Measurements from ENCODE around the gene ZNF764. TPM values are rescaled to one million over a fixed set of nuclear protein-coding genes. Genes with fewer than 3 reads are reported as not detected.
"Not testable (repeated sequence)": the region's sequence is repeated elsewhere in the genome, so short reads cannot be mapped to it uniquely, and the experiment has no call there.

The ZNF764 gene
- total RNA-seq, 4 donors from 2014 or later, result 8.3 to 12.0 (median 10.3) TPM

- intact Hi-C loops (cut with DNase I; ENCODE audit: low total_unique reads), result no loop called here
- no peak overlapping the region for H3K4me3 ChIP-seq (ENCODE audit: low read depth, poor library complexity, severe bottlenecking)
- no peak for DNase-seq (ENCODE audit: low spot score in 2 of 2)
- no peak for TF ChIP-seq POLR2A (IDR thresholded peaks at IDR 0.05)
- TF ChIP-seq, protein P1, sequence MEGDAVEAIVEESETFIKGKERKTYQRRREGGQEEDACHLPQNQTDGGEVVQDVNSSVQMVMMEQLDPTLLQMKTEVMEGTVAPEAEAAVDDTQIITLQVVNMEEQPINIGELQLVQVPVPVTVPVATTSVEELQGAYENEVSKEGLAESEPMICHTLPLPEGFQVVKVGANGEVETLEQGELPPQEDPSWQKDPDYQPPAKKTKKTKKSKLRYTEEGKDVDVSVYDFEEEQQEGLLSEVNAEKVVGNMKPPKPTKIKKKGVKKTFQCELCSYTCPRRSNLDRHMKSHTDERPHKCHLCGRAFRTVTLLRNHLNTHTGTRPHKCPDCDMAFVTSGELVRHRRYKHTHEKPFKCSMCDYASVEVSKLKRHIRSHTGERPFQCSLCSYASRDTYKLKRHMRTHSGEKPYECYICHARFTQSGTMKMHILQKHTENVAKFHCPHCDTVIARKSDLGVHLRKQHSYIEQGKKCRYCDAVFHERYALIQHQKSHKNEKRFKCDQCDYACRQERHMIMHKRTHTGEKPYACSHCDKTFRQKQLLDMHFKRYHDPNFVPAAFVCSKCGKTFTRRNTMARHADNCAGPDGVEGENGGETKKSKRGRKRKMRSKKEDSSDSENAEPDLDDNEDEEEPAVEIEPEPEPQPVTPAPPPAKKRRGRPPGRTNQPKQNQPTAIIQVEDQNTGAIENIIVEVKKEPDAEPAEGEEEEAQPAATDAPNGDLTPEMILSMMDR (IDR thresholded peaks at IDR 0.05), result no peak
- WGBS, 2 donors, result 76 to 84% methylated on average over 8 of the region's 8 CpGs
Measured at GRCh38 chr16:30548416-30549253, 9.5 kb downstream of the ZNF764 start.

DNA sequence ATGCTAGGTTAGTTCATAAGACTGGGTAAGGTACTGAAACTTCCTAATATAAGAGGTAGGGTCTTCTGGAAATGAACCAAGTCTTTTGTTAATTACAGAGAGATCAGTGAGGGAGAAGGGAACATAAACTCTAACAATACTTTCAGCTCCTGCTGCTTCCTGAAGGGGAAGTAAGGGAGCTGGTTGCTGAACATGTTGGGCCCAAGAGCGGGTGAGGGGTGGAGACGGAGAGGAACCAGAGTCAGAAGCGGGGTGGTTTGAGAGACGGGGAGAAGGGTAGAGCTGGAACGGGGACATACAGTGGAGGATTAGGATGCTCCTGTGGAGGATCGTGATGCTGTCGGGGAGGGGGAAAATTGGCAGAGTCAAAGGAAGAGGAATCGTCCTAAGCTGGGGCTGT is 12.1 kb downstream of the ZNF764 start:
- DNase-seq (ENCODE audit: low spot score in 2 of 2), result no peak
- 72 to 78% methylated on average over 8 of the region's 8 CpGs for WGBS, 2 donors
- TF ChIP-seq POLR2A (IDR thresholded peaks at IDR 0.05), result no peak
- TF ChIP-seq, protein P1 (IDR thresholded peaks at IDR 0.05), result no peak
- no peak overlapping the region for H3K4me3 ChIP-seq (ENCODE audit: low read depth, poor library complexity, severe bottlenecking)
- intact Hi-C loops (cut with DNase I; ENCODE audit: low total_unique reads), result no loop called here

DNA sequence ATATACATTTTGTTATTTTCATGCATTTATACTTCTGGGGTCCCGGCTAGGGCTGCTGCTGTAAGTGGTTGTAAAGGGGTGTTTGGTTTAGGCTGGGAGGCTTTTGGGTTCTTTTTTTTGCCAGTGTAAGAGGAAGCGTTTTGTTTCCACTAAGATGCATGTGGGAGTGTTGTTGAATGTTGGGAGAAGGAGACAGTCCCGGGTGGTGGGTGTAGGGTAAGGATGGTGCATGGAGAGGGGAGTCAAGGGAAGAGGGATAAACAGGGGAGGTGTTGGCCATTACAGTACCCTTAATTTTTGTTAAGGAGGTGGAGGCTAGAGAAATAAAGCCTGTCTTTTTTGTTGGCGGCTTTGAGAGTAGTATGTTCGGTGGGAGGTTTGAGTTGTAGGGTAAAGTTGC is 15.1 kb downstream of the ZNF764 start:
- intact Hi-C loops (cut with DNase I; ENCODE audit: low total_unique reads), result no loop called here
- TF ChIP-seq, protein P1 (IDR thresholded peaks at IDR 0.05), result no peak
- no peak for TF ChIP-seq POLR2A (IDR thresholded peaks at IDR 0.05)
- 83 to 87% methylated on average over 5 of the region's 5 CpGs for whole genome bisulfite sequencing, 2 donors
- no peak for DNase-seq (ENCODE audit: low spot score in 2 of 2)
- H3K4me3 ChIP-seq (ENCODE audit: low read depth, poor library complexity, severe bottlenecking), result no peak overlapping the region

DNA sequence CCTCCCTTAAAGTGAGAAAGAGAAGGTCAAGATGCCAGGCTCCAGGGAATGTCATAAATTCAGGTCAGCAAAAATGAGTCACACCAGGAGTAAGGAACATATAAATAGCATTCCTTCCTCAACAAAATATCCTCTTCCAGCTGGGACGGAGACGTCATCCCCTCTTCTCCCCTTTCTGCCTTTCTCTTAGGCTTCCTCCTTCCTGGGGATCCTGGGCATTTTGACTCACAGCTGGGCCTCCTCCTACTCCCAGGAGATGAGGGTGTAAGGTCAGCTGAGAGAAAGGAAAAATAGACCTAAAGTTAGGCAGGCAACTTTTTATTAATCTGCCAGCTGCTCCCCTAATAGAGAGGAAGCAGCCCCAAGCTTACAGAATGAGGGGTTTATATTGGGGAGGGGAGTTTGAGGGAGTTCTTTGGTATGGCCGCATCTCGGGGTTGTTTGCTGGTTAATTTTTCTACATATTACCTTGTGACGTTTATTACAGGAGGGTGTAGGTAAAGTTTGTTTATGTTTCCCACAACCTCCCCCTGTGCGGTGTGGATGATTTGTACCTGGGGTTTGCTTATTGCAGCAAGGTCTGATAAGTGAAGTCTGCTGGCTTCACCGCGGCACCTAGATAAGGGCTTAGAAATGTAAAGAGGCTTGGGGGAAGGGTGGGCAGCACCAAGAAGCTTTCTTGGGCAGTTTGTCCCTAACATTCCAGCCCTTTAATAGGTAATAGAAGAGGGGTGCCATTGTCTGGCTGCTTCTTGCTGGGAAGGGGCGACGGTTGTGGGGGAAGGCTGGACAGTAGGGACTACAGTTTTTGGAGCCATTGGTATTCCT is 16.5 kb downstream of the ZNF764 start:
- TF ChIP-seq, protein P1 (IDR thresholded peaks at IDR 0.05), result no peak
- TF ChIP-seq POLR2A (IDR thresholded peaks at IDR 0.05), result no peak
- intact Hi-C loops (cut with DNase I; ENCODE audit: low total_unique reads), result no loop called here
- 70 to 73% methylated on average over 10 of the region's 10 CpGs for WGBS, 2 donors
- no peak overlapping the region for H3K4me3 ChIP-seq (ENCODE audit: low read depth, poor library complexity, severe bottlenecking)
- DNase-seq (ENCODE audit: low spot score in 2 of 2), result no peak

GRCh38 chr16:30540916-30541464 is 17.2 kb downstream of the ZNF764 start:
- WGBS, 2 donors, result 81 to 86% methylated on average over 9 of the region's 9 CpGs
- H3K4me3 ChIP-seq (ENCODE audit: low read depth, poor library complexity, severe bottlenecking); DNase-seq (ENCODE audit: low spot score in 2 of 2); intact Hi-C loops (cut with DNase I; ENCODE audit: low total_unique reads): not testable (repeated sequence)

DNA sequence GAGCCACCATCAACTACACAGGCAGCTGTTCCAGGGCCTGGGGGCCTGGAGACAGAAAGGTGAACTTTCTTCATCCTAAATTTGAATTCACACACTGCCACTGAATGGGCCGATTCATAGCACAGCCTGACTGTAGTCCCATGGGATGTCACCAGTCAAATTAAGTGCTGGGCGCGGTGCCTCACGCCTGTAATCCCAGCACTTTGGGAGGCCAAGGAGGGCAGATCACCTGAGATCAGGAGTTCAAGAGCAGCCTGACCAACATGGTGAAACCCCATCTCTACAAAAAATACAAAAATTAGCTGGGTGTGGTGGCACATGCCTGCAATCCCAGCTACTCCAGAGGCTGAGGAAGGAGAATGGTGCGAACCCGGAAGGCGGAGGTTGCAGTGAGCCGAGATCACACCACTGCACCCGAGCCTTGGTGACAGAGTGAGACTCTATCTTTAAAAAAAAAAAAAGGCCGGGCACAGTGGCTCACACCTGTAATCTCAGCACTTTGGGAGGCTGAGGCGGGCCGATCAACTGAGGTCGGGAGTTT is 18.1 kb downstream of the ZNF764 start:
- 91 to 92% methylated on average over 13 of the region's 13 CpGs for WGBS, 2 donors
- intact Hi-C loops (cut with DNase I; ENCODE audit: low total_unique reads); H3K4me3 ChIP-seq (ENCODE audit: low read depth, poor library complexity, severe bottlenecking); DNase-seq (ENCODE audit: low spot score in 2 of 2): not testable (repeated sequence)

Data from lower leg skin (tissue), 4 donors.